GM19463 (cell line): ENCODE data around the gene CNTRL.
"Not testable (repeated sequence)": the region's sequence is repeated elsewhere in the genome, so short reads cannot be mapped to it uniquely, and the experiment has no call there.

Experiments used
- ATAC-seq: cut with Tn5 transposase; IDR thresholded peaks from one replicate; pipeline ENCODE4 v1.9.1; 2021; ENCODE audit warnings: mild to moderate bottlenecking, moderate library complexity; ENCODE audit not compliant: unreplicated experiment

CNTRL gene

GRCh38 chr9:121074370-121075250 is at the start of gene CNTRL:
CNTRL (plus strand) TSS chr9:121074955; CDS start chr9:121088327, 13,372 bp downstream.
- ATAC-seq = peak; percentile 77

- no peak for ATAC-seq
These were observed 48.5 kb upstream of the CNTRL start for GRCh38 chr9:121026260-121026691.

GRCh38 chr9:121026768-121027167 is 48.0 kb upstream of the CNTRL start:
- ATAC-seq = no peak

GRCh38 chr9:121028285-121028684 is 46.5 kb upstream of the CNTRL start:
- not testable (repeated sequence) for ATAC-seq

GRCh38 chr9:121029469-121029868 is 45.3 kb upstream of the CNTRL start:
- no peak for ATAC-seq

GRCh38 chr9:121034529-121034928 is 40.2 kb upstream of the CNTRL start:
- ATAC-seq = no peak

- ATAC-seq = not testable (repeated sequence)
These were observed 39.0 kb upstream of the CNTRL start for GRCh38 chr9:121035717-121036116.

- ATAC-seq = no peak
These were observed 36.4 kb upstream of the CNTRL start for GRCh38 chr9:121038362-121038761.

GRCh38 chr9:121038804-121039203 is 36.0 kb upstream of the CNTRL start:
- no peak for ATAC-seq

GRCh38 chr9:121048175-121048574 is 26.6 kb upstream of the CNTRL start:
- ATAC-seq = no peak

GRCh38 chr9:121048618-121049017 is 26.1 kb upstream of the CNTRL start:
- ATAC-seq = no peak

- ATAC-seq = no peak
These were observed 24.4 kb upstream of the CNTRL start, which contains the start of gene C5 for GRCh38 chr9:121050128-121050988. C5 (minus strand) TSS chr9:121050275; CDS start chr9:121050246, 29 bp downstream.

- ATAC-seq = no peak
These were observed 21.2 kb upstream of the CNTRL start for GRCh38 chr9:121053544-121053943.

- ATAC-seq = no peak
These were observed 19.1 kb upstream of the CNTRL start for GRCh38 chr9:121055642-121056143.

- no peak for ATAC-seq
These were observed 16.9 kb upstream of the CNTRL start for GRCh38 chr9:121057821-121058220.

GRCh38 chr9:121059513-121059912 is 15.2 kb upstream of the CNTRL start:
- no peak for ATAC-seq

GRCh38 chr9:121059998-121060636 is 14.6 kb upstream of the CNTRL start:
- ATAC-seq = no peak

GRCh38 chr9:121066850-121067249 is 7.9 kb upstream of the CNTRL start:
- ATAC-seq = no peak

- ATAC-seq = no peak
These were observed 7.1 kb upstream of the CNTRL start for GRCh38 chr9:121067640-121068039.

- no peak for ATAC-seq
These were observed 5.4 kb upstream of the CNTRL start for GRCh38 chr9:121069396-121069795.

- ATAC-seq = no peak
These were observed 3.4 kb upstream of the CNTRL start for GRCh38 chr9:121071370-121071755.
